H1 (cell line): ENCODE measurements around the gene HLA-F. TPM values are rescaled to one million over a fixed set of nuclear protein-coding genes. Genes with fewer than 3 reads are reported as not detected.
A peak's percentile ranks its signal among the peaks of the same experiment; 100 is the strongest.

Experiments
- CTCF ChIA-PET: fragments of 300-600 bp; sonication (Branson Sonifier 250); formaldehyde crosslinking; loops from one replicate; lab custom pipeline; 2021; ENCODE audit not compliant: partially characterized antibody; lab: Charles Lee
- POLR2A ChIA-PET: fragments of 300-600 bp; sonication (Branson Sonifier 250); formaldehyde crosslinking; loops from one replicate; lab custom pipeline; 2021; ENCODE audit warnings: inconsistent platforms; ENCODE audit not compliant: partially characterized antibody; lab: Charles Lee
- DNase-seq, 2 experiments: peaks; one replicate each; pipeline versions ENCODE4 v3.0.0 to v3.0.0-alpha.2; 2010 to 2022; ENCODE audit warnings: low spot score in 2 of 2, low read depth in 1 of 2, mixed read lengths in 1 of 2
- FAIRE-seq: peaks from 2 replicates; lab custom pipeline; 2011; peaks lifted over from hg19 to GRCh38; lab: Jason Lieb, UNC
- H2AFZ ChIP-seq: 2 replicates; pipeline ENCODE4 v1.8.1; 2012; ENCODE audit warnings: low read length, inconsistent platforms
- H2AK5ac ChIP-seq: 2 replicates; pipeline ENCODE4 v1.6.1; 2013; ENCODE audit warnings: low read depth, low read length
- H2BK120ac ChIP-seq: replicated peaks from 2 replicates; pipeline ENCODE3; 2013; ENCODE audit warnings: low read depth, low read length, inconsistent platforms
- H2BK12ac ChIP-seq: 2 replicates; pipeline ENCODE4 v1.6.1; 2013; ENCODE audit warnings: low read depth, low read length
- H2BK15ac ChIP-seq: 2 replicates; pipeline ENCODE4 v1.6.1; 2013; ENCODE audit warnings: low read length
- H2BK20ac ChIP-seq: 2 replicates; pipeline ENCODE4 v1.6.1; 2013; ENCODE audit warnings: low read length
- H2BK5ac ChIP-seq: 2 replicates; pipeline ENCODE4 v1.6.1; 2013; ENCODE audit warnings: low read depth, low read length
- H3K14ac ChIP-seq: 2 replicates; pipeline ENCODE4 v1.6.1; 2013; ENCODE audit warnings: inconsistent platforms; ENCODE audit not compliant: insufficient read length
- H3K18ac ChIP-seq: 2 replicates; pipeline ENCODE4 v1.6.1; 2013; ENCODE audit warnings: low read length; ENCODE audit errors: extremely low read depth
- H3K23ac ChIP-seq: 2 replicates; pipeline ENCODE4 v1.6.1; 2013; ENCODE audit warnings: inconsistent platforms; ENCODE audit not compliant: insufficient read length
- H3K23me2 ChIP-seq: 2 replicates; pipeline ENCODE4 v1.6.1; 2013; ENCODE audit warnings: low read depth, low read length
- H3K27ac ChIP-seq: 2 replicates; pipeline ENCODE4 v1.6.1; 2011; ENCODE audit warnings: low read depth, low read length, inconsistent platforms
- H3K27me3 ChIP-seq, 4 experiments: replicated peaks in 1 of 4; 1 replicate in 1 of 4; 2 replicates in 3 of 4; pipeline versions ENCODE4 v1.6.1 to v1.8.1; 2011 to 2013; ENCODE audit warnings: low read length in 3 of 4, mild to moderate bottlenecking in 3 of 4, inconsistent platforms in 2 of 4, mixed read lengths in 2 of 4, moderate library complexity in 1 of 4; ENCODE audit not compliant: control insufficient read depth in 3 of 4, insufficient read depth in 3 of 4; ENCODE audit errors: extremely low read depth in 1 of 4
- H3K36me3 ChIP-seq, 4 experiments: 2 replicates each; pipeline versions ENCODE4 v1.6.1 to v1.8.1; 2011 to 2013; ENCODE audit warnings: mild to moderate bottlenecking in 4 of 4, low read length in 3 of 4, moderate library complexity in 2 of 4, control low read depth in 1 of 4, inconsistent platforms in 1 of 4; ENCODE audit not compliant: insufficient read depth in 4 of 4, control insufficient read depth in 2 of 4
- H3K4ac ChIP-seq: replicated peaks from 2 replicates; pipeline ENCODE3; 2013; ENCODE audit warnings: low read length, low read depth, mixed read lengths, inconsistent platforms; ENCODE audit not compliant: insufficient read length
- H3K4me1 ChIP-seq, 4 experiments: replicated peaks in 1 of 4; 1 replicate in 1 of 4; 2 replicates in 3 of 4; pipeline versions ENCODE4 v1.6.1 to v1.8.1; 2011 to 2013; ENCODE audit warnings: low read length in 3 of 4, inconsistent platforms in 2 of 4, mixed read lengths in 1 of 4; ENCODE audit not compliant: insufficient read depth in 4 of 4, control insufficient read depth in 3 of 4
- H3K4me2 ChIP-seq, 2 experiments: 2 replicates each; pipeline versions ENCODE4 v1.6.1 to v1.8.1; 2011 to 2013; ENCODE audit warnings: low read depth in 2 of 2, low read length in 2 of 2, control low read depth in 1 of 2, inconsistent platforms in 1 of 2, mild to moderate bottlenecking in 1 of 2; ENCODE audit not compliant: insufficient read depth in 1 of 2
- H3K4me3 ChIP-seq, 4 experiments: fragments of 200-600, 300-600 bp in 1 of 4; sonication (generic), shearing (Covaris generic), sonication (Bioruptor Twin) in 1 of 4; 2 replicates each; pipeline versions ENCODE4 v1.5.1 to v1.8.1; 2011 to 2016; ENCODE audit warnings: low read length in 4 of 4, low read depth in 3 of 4, control low read depth in 2 of 4, inconsistent platforms in 2 of 4, mild to moderate bottlenecking in 2 of 4, mixed read lengths in 1 of 4, moderate library complexity in 1 of 4; ENCODE audit not compliant: insufficient read depth in 2 of 4; ENCODE audit errors: extremely low read depth in 1 of 4
- H3K56ac ChIP-seq: replicated peaks from 2 replicates; pipeline ENCODE3; 2013; ENCODE audit warnings: low read depth, mild to moderate bottlenecking, mixed read lengths, low read length, inconsistent platforms; ENCODE audit not compliant: insufficient read length
- H3K79me1 ChIP-seq: 2 replicates; pipeline ENCODE4 v1.6.1; 2013; ENCODE audit warnings: low read depth, low read length, control low read depth
- H3K79me2 ChIP-seq, 2 experiments: 2 replicates each; pipeline versions ENCODE4 v1.6.1 to v1.8.1; 2012 to 2013; ENCODE audit warnings: low read length in 2 of 2, mild to moderate bottlenecking in 2 of 2, inconsistent platforms in 1 of 2; ENCODE audit not compliant: insufficient read depth in 2 of 2, control insufficient read depth in 1 of 2
- H3K9ac ChIP-seq, 4 experiments: replicated peaks in 1 of 4; 1 replicate in 1 of 4; 2 replicates in 3 of 4; pipeline versions ENCODE4 v1.6.1 to v1.8.1; 2011 to 2013; ENCODE audit warnings: low read depth in 3 of 4, low read length in 3 of 4, control low read depth in 2 of 4, mild to moderate bottlenecking in 2 of 4, moderate library complexity in 2 of 4, inconsistent platforms in 1 of 4; ENCODE audit errors: extremely low read depth in 1 of 4
- H3K9me3 ChIP-seq, 2 experiments: 2 replicates each; pipeline versions ENCODE4 v1.6.1 to v1.8.1; 2012 to 2013; ENCODE audit warnings: mild to moderate bottlenecking in 2 of 2, moderate library complexity in 2 of 2, control low read depth in 1 of 2, inconsistent platforms in 1 of 2, low read depth in 1 of 2, low read length in 1 of 2, mixed read lengths in 1 of 2; ENCODE audit not compliant: insufficient read depth in 2 of 2
- H4K20me1 ChIP-seq, 2 experiments: replicated peaks in 1 of 2; 2 replicates each; pipeline versions ENCODE3 to v1.8.1; 2011 to 2013; ENCODE audit warnings: inconsistent platforms in 2 of 2, low read length in 2 of 2, mild to moderate bottlenecking in 1 of 2; ENCODE audit not compliant: insufficient read depth in 2 of 2, control insufficient read depth in 1 of 2
- H4K5ac ChIP-seq: 2 replicates; pipeline ENCODE4 v1.6.1; 2013; ENCODE audit warnings: low read length, low read depth, mixed read lengths, inconsistent platforms; ENCODE audit not compliant: insufficient read length
- H4K8ac ChIP-seq: 2 replicates; pipeline ENCODE4 v1.8.0; 2013; ENCODE audit warnings: mild to moderate bottlenecking, moderate library complexity, low read length, inconsistent platforms; ENCODE audit not compliant: insufficient read depth; ENCODE audit errors: extremely low read depth
- H4K91ac ChIP-seq: replicated peaks from 2 replicates; pipeline ENCODE3; 2013; ENCODE audit warnings: low read length, mixed read lengths, inconsistent platforms; ENCODE audit not compliant: insufficient read length
- CBX5 ChIP-seq: fragments of 300-800, 300-1000 bp; sonication (generic); IDR thresholded peaks from 2 replicates; pipeline ENCODE4 v1.7.1; 2016; ENCODE audit warnings: antibody characterized with exemption, low read length, low read depth
- KDM1A ChIP-seq: fragments of 200-600, 300-600 bp; sonication (generic); IDR thresholded peaks from 2 replicates; pipeline ENCODE4 v1.7.1; 2016; ENCODE audit warnings: mild to moderate bottlenecking, low read length, borderline replicate concordance
- WGBS, 2 experiments: shearing (Covaris generic) in 1 of 2; methylation state at CpG; one replicate each; pipeline versions ENCODE4 v1.1.6 to v1.1.7; 2013 to 2015; ENCODE audit warnings: low lambda C conversion rate in 2 of 2, mixed read lengths in 2 of 2, inconsistent platforms in 1 of 2, low coverage in 1 of 2, missing lambda C conversion rate in 1 of 2; ENCODE audit not compliant: insufficient replicate concordance in 2 of 2, insufficient coverage in 1 of 2, insufficient read length in 1 of 2; ENCODE audit errors: extremely low coverage in 1 of 2, missing lambda C conversion rate in 1 of 2; 5-methylcytosine and 5-hydroxymethylcytosine counted together
- polyA plus RNA-seq, 7 experiments: library from polyadenylated mRNA; depleted of rRNA in 3 of 7; stranded (reverse) in 5 of 7; unstranded in 2 of 7; fragments of >200 nt in 5 of 7; fragments of 200-250 nt in 2 of 7; gene quantifications; 1 replicate in 5 of 7; 2 replicates in 1 of 7; 4 replicates in 1 of 7; pipeline versions ENCODE4 v1.2.1 to v1.2.3, GENCODE V29; 2011 to 2013; ENCODE audit warnings: missing spikeins in 2 of 7, mixed read lengths in 2 of 7
- total RNA-seq: library from RNA; stranded (reverse); fragmentation: NEBNext Ultra II Directional; extraction: Animal tissue kit (Norgen Biotek cat#: 25700); gene quantifications from 2 replicates; pipeline ENCODE4 v1.2.1, GENCODE V29; 2021
- TF ChIP-seq, protein P1 (sequence below), 3 experiments: IDR thresholded peaks; 1 replicate in 2 of 3; 2 replicates in 1 of 3; pipeline versions ENCODE4 v1.5.1 to v1.6.1; 2011; ENCODE audit warnings: low read length in 3 of 3, mild to moderate bottlenecking in 3 of 3, inconsistent platforms in 2 of 3, low read depth in 1 of 3, moderate library complexity in 1 of 3; ENCODE audit not compliant: insufficient read depth in 1 of 3; ENCODE audit errors: control extremely low read depth in 1 of 3

Gene HLA-F
- total and polyA plus RNA-seq, 2 of the 8 experiments (the other 6 are each of a cell fraction or from before 2014, with no cell fraction given) = 9.6 to 11.7 TPM

GRCh38 chr6:29680416-29680815, 42.8 kb upstream of the HLA-F start:
- H3K23ac ChIP-seq = no peak overlapping the region
- H3K27ac ChIP-seq = no peak overlapping the region
- no peak overlapping the region for H3K9ac ChIP-seq
- CTCF ChIA-PET = interaction anchor here (1.5 to 12.7 kb wide), 2 partner anchors 16 to 25 kb away, joined by 5 to 502 read pairs; partner anchors contain the start of gene MOG
- H3K56ac ChIP-seq = no peak overlapping the region
- peak overlapping the region; percentile 80; the same call in 1 of the 2 replicates for H2BK20ac ChIP-seq
- H3K23me2 ChIP-seq = no peaks in the 10 kb centered on the region
- no peaks in the 10 kb centered on the region for H3K27me3 ChIP-seq
- no peak overlapping the region for H3K4me2 ChIP-seq
- no peak overlapping the region for H2BK15ac ChIP-seq
- H3K14ac ChIP-seq = no peak overlapping the region
- peak in 1 of 2 experiments; percentile 55 for DNase-seq
- 0 out of 2 replicates have a peak overlapping the region, but pooled peaks have one; percentile 76 for H3K18ac ChIP-seq
- peak overlapping the region; percentile 86; the same call in 1 of the 2 replicates for H2AK5ac ChIP-seq
- no peaks in the 10 kb centered on the region for H3K79me1 ChIP-seq
- peaks cover 0 to 6% of the 10 kb centered on the region in 2 experiments; a peak in 2 of 4 replicates for H3K9me3 ChIP-seq
- WGBS, 2 experiments = 92% methylated on average over 24 of the region's 24 CpGs; no CpG with 5 or more reads in 1 of the 2 experiments
- TF ChIP-seq KDM1A (peak; percentile 83; the same call in 1 of the 2 replicates), CBX5 (no peak)
- TF ChIP-seq, protein P1, sequence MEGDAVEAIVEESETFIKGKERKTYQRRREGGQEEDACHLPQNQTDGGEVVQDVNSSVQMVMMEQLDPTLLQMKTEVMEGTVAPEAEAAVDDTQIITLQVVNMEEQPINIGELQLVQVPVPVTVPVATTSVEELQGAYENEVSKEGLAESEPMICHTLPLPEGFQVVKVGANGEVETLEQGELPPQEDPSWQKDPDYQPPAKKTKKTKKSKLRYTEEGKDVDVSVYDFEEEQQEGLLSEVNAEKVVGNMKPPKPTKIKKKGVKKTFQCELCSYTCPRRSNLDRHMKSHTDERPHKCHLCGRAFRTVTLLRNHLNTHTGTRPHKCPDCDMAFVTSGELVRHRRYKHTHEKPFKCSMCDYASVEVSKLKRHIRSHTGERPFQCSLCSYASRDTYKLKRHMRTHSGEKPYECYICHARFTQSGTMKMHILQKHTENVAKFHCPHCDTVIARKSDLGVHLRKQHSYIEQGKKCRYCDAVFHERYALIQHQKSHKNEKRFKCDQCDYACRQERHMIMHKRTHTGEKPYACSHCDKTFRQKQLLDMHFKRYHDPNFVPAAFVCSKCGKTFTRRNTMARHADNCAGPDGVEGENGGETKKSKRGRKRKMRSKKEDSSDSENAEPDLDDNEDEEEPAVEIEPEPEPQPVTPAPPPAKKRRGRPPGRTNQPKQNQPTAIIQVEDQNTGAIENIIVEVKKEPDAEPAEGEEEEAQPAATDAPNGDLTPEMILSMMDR (IDR thresholded peaks at IDR 0.05; ENCODE audit: control extremely low read depth in 1 of 3, insufficient read depth in 1 of 3, low read depth in 1 of 3, low read length in 3 of 3) = peak; percentile 28 to 38 (median 33); a peak in 3 of 4 replicates
- H3K4me1 ChIP-seq = peaks cover 0 to 8% (median 1%) of the 10 kb centered on the region in 4 experiments; a peak in 4 of 7 replicates
- FAIRE-seq = no peak
- peak overlapping the region; percentile 44 for H4K91ac ChIP-seq
- H3K79me2 ChIP-seq = no peaks in the 10 kb centered on the region
- no peaks in the 10 kb centered on the region for H4K20me1 ChIP-seq
- H3K4ac ChIP-seq = no peak overlapping the region
- H2BK12ac ChIP-seq = 0 out of 2 replicates have a peak overlapping the region, but pooled peaks have one; percentile 81
- H4K5ac ChIP-seq = no peak overlapping the region
- H2BK5ac ChIP-seq = peak overlapping the region; percentile 80; the same call in 1 of the 2 replicates
- no peak overlapping the region for H2BK120ac ChIP-seq
- no peak overlapping the region for H3K4me3 ChIP-seq
- no peaks in the 10 kb centered on the region for H3K36me3 ChIP-seq
- POLR2A ChIA-PET = interaction anchor here (0.7 kb wide), 1 partner anchor 31 kb away, joined by 3 read pairs; no protein-coding TSS in a partner anchor
- H2AFZ ChIP-seq = 0 out of 2 replicates have a peak overlapping the region, but pooled peaks have one; percentile 52
- H4K8ac ChIP-seq = peak overlapping the region; percentile 83; the same call in 1 of the 2 replicates
